IMR-90 (cell line): Measurements from ENCODE around the gene ITPKA. TPM values are rescaled to one million over a fixed set of nuclear protein-coding genes. Genes with fewer than 3 reads are reported as not detected.

ENCODE experiments used
- ATAC-seq: fragments of 200-7000 bp; cut with Tn5 transposase; 2 replicates; pipeline ENCODE4 v1.9.1; 2020; ENCODE audit warnings: low read depth, mild to moderate bottlenecking, moderate library complexity
- BruUV-seq: library from RNA; stranded (reverse); fragments of 400-500 nt; replicated peaks from 2 replicates; lab custom pipeline; 2021; lab: Mats Ljungman, UMichigan
- CTCF ChIA-PET: fragments of 300-600 bp; formaldehyde crosslinking; extraction: SDS; loops from one replicate; lab custom pipeline; 2021; ENCODE audit warnings: antibody characterized with exemption; lab: Yijun Ruan, JAX
- POLR2A ChIA-PET: fragments of 300-600 bp; sonication (Branson Sonifier 250); formaldehyde crosslinking; loops from one replicate; lab custom pipeline; 2022; ENCODE audit warnings: antibody characterized with exemption; ENCODE audit not compliant: unreplicated experiment; lab: Charles Lee
- DNase-seq: peaks from one replicate; pipeline ENCODE4 v3.0.0; 2013
- H2AFZ ChIP-seq: replicated peaks from 2 replicates; pipeline ENCODE3; 2013; ENCODE audit warnings: low read length, mild to moderate bottlenecking; ENCODE audit not compliant: poor library complexity
- H2AK5ac ChIP-seq: 2 replicates; pipeline ENCODE4 v1.6.1; 2013; ENCODE audit warnings: low read depth, low read length, inconsistent platforms
- H2AK9ac ChIP-seq: replicated peaks from 2 replicates; pipeline ENCODE3; 2013; ENCODE audit warnings: mild to moderate bottlenecking, low read depth, low read length, moderate library complexity; ENCODE audit not compliant: poor library complexity
- H2BK120ac ChIP-seq: 2 replicates; pipeline ENCODE4 v1.6.1; 2013; ENCODE audit warnings: low read depth, low read length, inconsistent platforms
- H2BK15ac ChIP-seq: 3 replicates; pipeline ENCODE4 v1.6.1; 2013; ENCODE audit warnings: low read depth, low read length, inconsistent platforms
- H2BK20ac ChIP-seq: 2 replicates; pipeline ENCODE4 v1.6.1; 2013; ENCODE audit warnings: low read depth, mild to moderate bottlenecking, inconsistent platforms, low read length, moderate library complexity
- H2BK5ac ChIP-seq: 2 replicates; pipeline ENCODE4 v1.6.1; 2013; ENCODE audit warnings: mild to moderate bottlenecking, low read depth, low read length, inconsistent platforms; ENCODE audit not compliant: poor library complexity, severe bottlenecking
- H3K14ac ChIP-seq: replicated peaks from 2 replicates; pipeline ENCODE4 v1.6.1; 2013; ENCODE audit warnings: low read depth, low read length, inconsistent platforms
- H3K18ac ChIP-seq: 2 replicates; pipeline ENCODE4 v1.6.1; 2013; ENCODE audit warnings: low read depth, low read length, control low read depth
- H3K23ac ChIP-seq: 2 replicates; pipeline ENCODE4 v1.6.1; 2013; ENCODE audit warnings: low read depth, low read length, inconsistent platforms
- H3K27ac ChIP-seq: 2 replicates; pipeline ENCODE4 v1.5.1; 2013; ENCODE audit warnings: mild to moderate bottlenecking, control low read depth, low read length; ENCODE audit not compliant: insufficient read depth
- H3K27me3 ChIP-seq: 2 replicates; pipeline ENCODE4 v1.6.1; 2013; ENCODE audit warnings: low read length; ENCODE audit not compliant: control insufficient read depth, insufficient read depth
- H3K36me3 ChIP-seq: 2 replicates; pipeline ENCODE4 v1.6.1; 2013; ENCODE audit warnings: low read length, mixed read lengths; ENCODE audit not compliant: control insufficient read depth, insufficient read depth
- H3K4ac ChIP-seq: 2 replicates; pipeline ENCODE4 v1.6.1; 2013; ENCODE audit warnings: low read depth, low read length, inconsistent platforms
- H3K4me1 ChIP-seq: 2 replicates; pipeline ENCODE4 v1.6.1; 2013; ENCODE audit warnings: low read length, mixed read lengths; ENCODE audit not compliant: control insufficient read depth, insufficient read depth
- H3K4me2 ChIP-seq: 2 replicates; pipeline ENCODE4 v1.6.1; 2013; ENCODE audit warnings: low read depth, mild to moderate bottlenecking, control low read depth, low read length, moderate library complexity
- H3K4me3 ChIP-seq: 2 replicates; pipeline ENCODE4 v1.5.1; 2013; ENCODE audit warnings: low read depth, mild to moderate bottlenecking, control low read depth, low read length, moderate library complexity; ENCODE audit not compliant: insufficient read depth
- H3K56ac ChIP-seq: 2 replicates; pipeline ENCODE4 v1.6.1; 2013; ENCODE audit warnings: low read length, inconsistent platforms; ENCODE audit not compliant: insufficient read depth; ENCODE audit errors: extremely low read depth
- H3K79me1 ChIP-seq, 2 experiments: 2 replicates each; pipeline ENCODE4 v1.6.1; 2013; ENCODE audit warnings: low read length in 2 of 2, inconsistent platforms in 1 of 2, low read depth in 1 of 2
- H3K9ac ChIP-seq: 2 replicates; pipeline ENCODE4 v1.6.1; 2013; ENCODE audit warnings: low read depth, low read length, control low read depth
- H3K9me1 ChIP-seq: 2 replicates; pipeline ENCODE4 v1.6.1; 2013; ENCODE audit warnings: low read length, inconsistent platforms; ENCODE audit not compliant: insufficient read depth
- H3K9me3 ChIP-seq: 2 replicates; pipeline ENCODE4 v1.6.1; 2013; ENCODE audit warnings: low read length; ENCODE audit not compliant: control insufficient read depth, insufficient read depth
- H4K20me1 ChIP-seq: 2 replicates; pipeline ENCODE4 v1.6.1; 2013; ENCODE audit warnings: low read length, inconsistent platforms; ENCODE audit not compliant: insufficient read depth
- H4K5ac ChIP-seq: 2 replicates; pipeline ENCODE4 v1.6.1; 2013; ENCODE audit warnings: mild to moderate bottlenecking, low read depth, low read length, control low read depth
- H4K8ac ChIP-seq, 2 experiments: 2 replicates each; pipeline ENCODE4 v1.6.1; 2013; ENCODE audit warnings: low read depth in 2 of 2, low read length in 2 of 2, control low read depth in 1 of 2, inconsistent platforms in 1 of 2
- H4K91ac ChIP-seq: 2 replicates; pipeline ENCODE4 v1.6.1; 2013; ENCODE audit warnings: low read depth, low read length, inconsistent platforms; ENCODE audit not compliant: insufficient read depth
- CEBPB ChIP-seq: IDR thresholded peaks from 2 replicates; pipeline ENCODE4 v1.6.1; 2012; ENCODE audit warnings: low read depth, low read length, improper control_type of control experiment
- CHD1 ChIP-seq: IDR thresholded peaks from 2 replicates; pipeline ENCODE4 v1.6.1; 2012; ENCODE audit warnings: low read depth, low read length, improper control_type of control experiment
- CTCF ChIP-seq: conservative IDR thresholded peaks from 2 replicates; pipeline ENCODE4 v1.5.1; 2012; ENCODE audit warnings: mild to moderate bottlenecking, low read depth, low read length, improper control_type of control experiment
- ELK1 ChIP-seq: fragments of 150-350 bp; IDR thresholded peaks from 2 replicates; pipeline ENCODE4 v1.6.1; 2016; ENCODE audit warnings: low read depth, mild to moderate bottlenecking, low read length, moderate library complexity, borderline replicate concordance
- FOS ChIP-seq: fragments of 150-350 bp; IDR thresholded peaks from 2 replicates; pipeline ENCODE4 v1.6.1; 2016; ENCODE audit warnings: low read depth, low read length
- MAFK ChIP-seq: IDR thresholded peaks from 2 replicates; pipeline ENCODE4 v1.6.1; 2012; ENCODE audit warnings: low read depth, low read length, improper control_type of control experiment
- MXI1 ChIP-seq: IDR thresholded peaks from 2 replicates; pipeline ENCODE4 v1.6.1; 2012; ENCODE audit warnings: low read depth, mild to moderate bottlenecking, low read length, moderate library complexity, borderline replicate concordance
- NFE2L2 ChIP-seq: fragments of 150-350 bp; IDR thresholded peaks from 2 replicates; pipeline ENCODE4 v1.6.1; 2016; ENCODE audit warnings: low read depth, mild to moderate bottlenecking, low read length
- RAD21 ChIP-seq: IDR thresholded peaks from 2 replicates; pipeline ENCODE4 v1.6.1; 2012; ENCODE audit warnings: low read length, improper control_type of control experiment
- RCOR1 ChIP-seq: IDR thresholded peaks from 2 replicates; pipeline ENCODE4 v1.6.1; 2012; ENCODE audit warnings: mild to moderate bottlenecking, low read length, improper control_type of control experiment; ENCODE audit not compliant: insufficient replicate concordance
- RFX5 ChIP-seq: IDR thresholded peaks from 2 replicates; pipeline ENCODE4 v1.8.0; 2012; ENCODE audit warnings: low read depth, mild to moderate bottlenecking, low read length, moderate library complexity
- SMC3 ChIP-seq: fragments of 150-350 bp; IDR thresholded peaks from 2 replicates; pipeline ENCODE4 v1.6.1; 2016; ENCODE audit warnings: low read depth, mild to moderate bottlenecking, antibody characterized with exemption, low read length, moderate library complexity
- USF2 ChIP-seq: fragments of 150-350 bp; IDR thresholded peaks from 2 replicates; pipeline ENCODE4 v1.6.1; 2017; ENCODE audit warnings: mild to moderate bottlenecking, antibody characterized with exemption, low read length, low read depth
- WGBS, 2 experiments: methylation state at CpG; one replicate each; pipeline versions ENCODE4 v1.1.5 to v1.1.7; 2013; ENCODE audit warnings: missing lambda C conversion rate in 2 of 2; ENCODE audit not compliant: insufficient read length in 1 of 2; ENCODE audit errors: extremely low coverage in 2 of 2; 5-methylcytosine and 5-hydroxymethylcytosine counted together
- dilution Hi-C: fragments of 300-500 bp; cut with HindIII; formaldehyde crosslinking; loops from one replicate; pipeline ENCODE4 v1.14.3; 2018; ENCODE audit warnings: low sequenced_read_pairs; ENCODE audit not compliant: unreplicated experiment
- in situ Hi-C: fragments of 300-500 bp; cut with MboI; formaldehyde crosslinking; loops from 3 replicates; pipeline ENCODE4 v1.14.3; 2019; ENCODE audit warnings: low sequenced_read_pairs, inconsistent platforms, mixed read lengths
- intact Hi-C: fragments of 100-400 bp; cut with micrococcal nuclease; formaldehyde crosslinking; loops from 2 replicates; pipeline ENCODE4 v1.10.0; 2022
- polyA plus RNA-seq, 3 experiments: library from polyadenylated mRNA; depleted of rRNA; stranded (reverse); fragments of >200 nt; gene quantifications; 2 replicates each; pipeline ENCODE4 v1.2.3, GENCODE V29; 2012; ENCODE audit warnings: low replicate concordance in 1 of 3
- total RNA-seq: library from RNA; depleted of rRNA; stranded (reverse); fragments of >200 nt; gene quantifications from 2 replicates; pipeline ENCODE4 v1.2.3, GENCODE V29; 2012

Gene ITPKA
- total and polyA plus RNA-seq, 2 of the 4 experiments (the other 2 are of a cell fraction) = 1.1 to 1.8 TPM

- intact Hi-C loops (no loop called here), in situ Hi-C loops (no loop called here), dilution Hi-C loops (no loop called here)
- Histone ChIP-seq H3K56ac (no peak overlapping the region), H3K18ac (no peak overlapping the region), H4K20me1 (no peaks in the 10 kb centered on the region), H3K9ac (no peak overlapping the region), H2BK5ac (no peak overlapping the region), H2AK5ac (no peak overlapping the region), H3K79me1 (peaks cover 8 to 20% of the 10 kb centered on the region in 2 experiments; a peak in 2 of 4 replicates), H2BK120ac (no peak overlapping the region), H3K4me1 (peaks cover 2% of the 10 kb centered on the region), H3K23ac (no peak overlapping the region), H3K4ac (no peak overlapping the region), H3K27me3 (no peaks in the 10 kb centered on the region), H4K8ac (no peak overlapping the region), H4K91ac (no peak overlapping the region), H2BK20ac (no peak overlapping the region), H3K36me3 (peaks cover 54% of the 10 kb centered on the region), H2AFZ (no peak overlapping the region), H3K4me2 (no peak overlapping the region), H2AK9ac (no peak overlapping the region), H3K27ac (no peak overlapping the region), H2BK15ac (no peak overlapping the region), H4K5ac (no peak overlapping the region), H3K14ac (no peak overlapping the region), H3K9me1 (peaks cover 15% of the 10 kb centered on the region), H3K4me3 (no peak overlapping the region), H3K9me3 (no peaks in the 10 kb centered on the region)
- ATAC-seq (no peak), DNase-seq (no peak)
- BruUV-seq = no TSS peak
- ChIA-PET CTCF (no interaction called here), POLR2A (no interaction called here)
- WGBS, 2 experiments = 83% methylated on average over 1 of the region's 2 CpGs; no CpG with 5 or more reads in 1 of the 2 experiments
- no peak for TF ChIP-seq ELK1
- TF ChIP-seq RAD21 = no peak
- TF ChIP-seq SMC3 = no peak
- TF ChIP-seq FOS = no peak
- no peak for TF ChIP-seq MAFK
- TF ChIP-seq RFX5 = no peak
- no peak for TF ChIP-seq MXI1
- no peak for TF ChIP-seq CTCF
- TF ChIP-seq CHD1 = no peak
- no peak for TF ChIP-seq USF2
- TF ChIP-seq NFE2L2 = no peak
- no peak for TF ChIP-seq CEBPB
- no peak for TF ChIP-seq RCOR1
These were observed 18.7 kb upstream of the ITPKA start for GRCh38 chr15:41474941-41475340.
